Measurements from ENCODE around the gene HPN. TPM values are rescaled to one million over a fixed set of nuclear protein-coding genes. Genes with fewer than 3 reads are reported as not detected.
"Not testable (repeated sequence)": the region's sequence is repeated elsewhere in the genome, so short reads cannot be mapped to it uniquely, and the experiment has no call there.

HPN gene
- total RNA-seq, 1 donor from 2014 or later = 28.1 TPM

DNA sequence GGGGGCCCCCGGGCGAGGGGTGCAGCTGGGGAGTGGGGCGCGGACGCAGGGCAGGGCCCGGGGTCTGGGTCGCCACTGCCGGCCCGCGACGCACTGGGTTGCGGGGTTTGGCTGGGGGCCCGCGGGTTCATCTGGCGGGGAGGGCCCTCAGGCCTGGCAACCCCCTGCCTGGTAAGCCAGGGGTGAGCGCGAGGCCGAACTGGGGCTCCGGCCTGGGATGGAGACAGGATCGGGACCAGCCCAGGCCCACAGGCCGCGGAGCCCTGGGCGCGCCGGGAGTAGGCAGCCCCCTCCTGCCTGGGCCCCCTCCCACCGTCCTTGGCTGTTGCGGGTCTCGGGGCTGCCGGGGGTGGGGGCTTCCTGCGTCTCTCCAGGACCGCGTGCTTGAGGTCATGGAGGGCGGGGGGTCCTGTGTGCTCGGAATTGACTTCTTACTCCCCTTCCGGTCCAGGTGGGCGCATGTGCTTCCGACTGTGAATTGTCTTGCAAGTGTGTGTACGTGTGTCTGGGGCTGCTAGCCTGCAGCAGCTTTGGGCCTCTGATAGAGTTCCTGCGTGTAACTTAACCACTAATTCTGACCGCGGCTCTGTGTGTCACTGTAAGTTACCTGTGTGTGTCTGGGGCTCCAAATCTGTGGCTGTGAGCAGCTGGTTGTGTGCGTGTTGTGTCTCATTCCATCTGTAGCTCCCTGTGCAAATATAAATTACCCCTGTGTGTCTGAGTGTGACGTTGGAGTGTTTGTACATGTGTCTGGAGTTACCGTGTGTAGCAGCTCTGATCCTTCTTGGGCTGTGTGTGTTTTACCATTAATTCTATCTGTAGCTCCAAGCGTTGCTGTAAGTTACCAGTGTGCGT lies 40.6 kb upstream of the HPN start:
- peak overlapping the region; percentile 99 for H3K27ac ChIP-seq
- H3K9me3 ChIP-seq = no peaks in the 10 kb centered on the region
- ATAC-seq = peak in 1 of 2 donors; percentile 3
- peaks cover 6% of the 10 kb centered on the region for H3K36me3 ChIP-seq
- TF ChIP-seq, protein P1, sequence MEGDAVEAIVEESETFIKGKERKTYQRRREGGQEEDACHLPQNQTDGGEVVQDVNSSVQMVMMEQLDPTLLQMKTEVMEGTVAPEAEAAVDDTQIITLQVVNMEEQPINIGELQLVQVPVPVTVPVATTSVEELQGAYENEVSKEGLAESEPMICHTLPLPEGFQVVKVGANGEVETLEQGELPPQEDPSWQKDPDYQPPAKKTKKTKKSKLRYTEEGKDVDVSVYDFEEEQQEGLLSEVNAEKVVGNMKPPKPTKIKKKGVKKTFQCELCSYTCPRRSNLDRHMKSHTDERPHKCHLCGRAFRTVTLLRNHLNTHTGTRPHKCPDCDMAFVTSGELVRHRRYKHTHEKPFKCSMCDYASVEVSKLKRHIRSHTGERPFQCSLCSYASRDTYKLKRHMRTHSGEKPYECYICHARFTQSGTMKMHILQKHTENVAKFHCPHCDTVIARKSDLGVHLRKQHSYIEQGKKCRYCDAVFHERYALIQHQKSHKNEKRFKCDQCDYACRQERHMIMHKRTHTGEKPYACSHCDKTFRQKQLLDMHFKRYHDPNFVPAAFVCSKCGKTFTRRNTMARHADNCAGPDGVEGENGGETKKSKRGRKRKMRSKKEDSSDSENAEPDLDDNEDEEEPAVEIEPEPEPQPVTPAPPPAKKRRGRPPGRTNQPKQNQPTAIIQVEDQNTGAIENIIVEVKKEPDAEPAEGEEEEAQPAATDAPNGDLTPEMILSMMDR (IDR thresholded peaks at IDR 0.05) = no peak
- H3K4me1 ChIP-seq = peaks cover 88% of the 10 kb centered on the region
- no peaks in the 10 kb centered on the region for H3K27me3 ChIP-seq (ENCODE audit: low read depth)
- peak; percentile 62 for DNase-seq
- intact Hi-C loops (cut with DNase I) = no loop called here
- peak overlapping the region; percentile 96 for H3K4me3 ChIP-seq

DNA sequence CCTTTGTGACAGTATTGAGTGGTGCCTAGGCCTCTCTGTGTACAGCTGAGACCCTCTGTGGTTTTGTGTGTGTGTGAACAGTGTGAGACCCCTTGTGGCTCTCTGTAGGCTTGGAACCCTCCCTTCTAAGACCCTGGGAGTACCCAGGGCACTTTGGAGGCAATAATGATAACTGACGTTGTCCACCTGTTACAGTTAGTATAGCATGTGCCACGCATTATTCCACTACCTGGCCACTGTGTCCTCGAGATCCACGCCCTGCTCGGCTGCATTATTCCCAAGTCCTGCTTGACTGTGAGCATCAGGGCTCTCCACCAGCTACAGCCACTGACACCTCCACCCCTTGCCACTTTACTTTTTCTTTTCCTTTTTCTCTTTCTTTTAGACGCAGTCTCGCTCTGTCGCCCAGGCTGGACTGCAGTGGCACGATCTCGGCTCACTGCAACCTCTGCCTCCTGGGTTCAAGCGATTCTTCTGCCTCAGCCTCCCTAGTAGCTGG lies 39.4 kb upstream of the HPN start:
- intact Hi-C loops (cut with DNase I) = no loop called here
- H3K4me1 ChIP-seq = peaks cover 88% of the 10 kb centered on the region
- peak; percentile 24 for DNase-seq

DNA sequence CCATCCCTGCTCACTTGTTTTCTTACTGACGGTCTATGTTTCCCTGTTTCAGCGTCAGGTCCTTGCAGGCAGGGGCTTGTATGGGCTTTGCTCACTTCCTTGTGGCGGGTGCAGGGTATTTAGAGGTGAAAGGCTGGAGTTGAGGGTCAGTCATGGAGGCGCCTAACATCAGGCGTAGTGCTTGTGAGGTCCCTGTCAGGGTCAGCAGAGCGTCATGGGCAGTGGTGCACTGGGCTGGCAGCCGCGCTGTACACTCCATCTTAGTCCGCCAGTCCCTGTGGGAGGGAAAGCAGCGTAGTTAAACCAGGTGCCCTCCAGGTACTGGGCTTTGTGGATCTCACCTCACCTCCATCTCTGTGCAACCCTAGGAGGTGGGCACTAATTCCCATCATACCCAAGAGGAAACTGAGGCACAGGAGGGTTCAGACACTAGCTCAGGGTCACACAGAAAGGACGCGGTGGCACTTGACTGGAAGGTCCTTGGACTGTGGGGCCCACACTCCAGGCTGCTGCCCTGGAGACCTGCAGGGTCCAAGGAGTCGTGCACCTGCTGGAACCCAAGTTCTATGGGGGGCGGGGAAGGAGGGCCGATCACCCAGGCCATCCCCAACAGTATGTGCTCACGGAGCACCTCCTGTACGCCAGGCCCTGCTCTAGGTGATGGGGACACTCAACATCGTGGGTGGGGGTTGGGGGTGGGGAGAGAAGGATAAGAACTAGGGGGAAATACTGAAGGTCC lies 36.8 kb upstream of the HPN start:
- H3K27ac ChIP-seq = peak overlapping the region; percentile 79
- no peak for ATAC-seq
- DNase-seq = peak; percentile 33
- H3K4me1 ChIP-seq = peaks cover 81% of the 10 kb centered on the region
- no peaks in the 10 kb centered on the region for H3K9me3 ChIP-seq
- H3K27me3 ChIP-seq (ENCODE audit: low read depth) = no peaks in the 10 kb centered on the region
- H3K36me3 ChIP-seq = peaks cover 15% of the 10 kb centered on the region
- TF ChIP-seq, protein P1 (IDR thresholded peaks at IDR 0.05) = no peak
- intact Hi-C loops (cut with DNase I) = no loop called here
- H3K4me3 ChIP-seq = no peak overlapping the region

More for the DNA sequence above, 39.4 kb upstream of the HPN start:
- H3K27ac ChIP-seq = peak overlapping the region; percentile 99
- H3K36me3 ChIP-seq = peaks cover 8% of the 10 kb centered on the region
- no peaks in the 10 kb centered on the region for H3K27me3 ChIP-seq (ENCODE audit: low read depth)
- H3K9me3 ChIP-seq = no peaks in the 10 kb centered on the region
- no peak for ATAC-seq
- TF ChIP-seq, protein P1 (IDR thresholded peaks at IDR 0.05) = no peak
- peak overlapping the region; percentile 96 for H3K4me3 ChIP-seq

DNA sequence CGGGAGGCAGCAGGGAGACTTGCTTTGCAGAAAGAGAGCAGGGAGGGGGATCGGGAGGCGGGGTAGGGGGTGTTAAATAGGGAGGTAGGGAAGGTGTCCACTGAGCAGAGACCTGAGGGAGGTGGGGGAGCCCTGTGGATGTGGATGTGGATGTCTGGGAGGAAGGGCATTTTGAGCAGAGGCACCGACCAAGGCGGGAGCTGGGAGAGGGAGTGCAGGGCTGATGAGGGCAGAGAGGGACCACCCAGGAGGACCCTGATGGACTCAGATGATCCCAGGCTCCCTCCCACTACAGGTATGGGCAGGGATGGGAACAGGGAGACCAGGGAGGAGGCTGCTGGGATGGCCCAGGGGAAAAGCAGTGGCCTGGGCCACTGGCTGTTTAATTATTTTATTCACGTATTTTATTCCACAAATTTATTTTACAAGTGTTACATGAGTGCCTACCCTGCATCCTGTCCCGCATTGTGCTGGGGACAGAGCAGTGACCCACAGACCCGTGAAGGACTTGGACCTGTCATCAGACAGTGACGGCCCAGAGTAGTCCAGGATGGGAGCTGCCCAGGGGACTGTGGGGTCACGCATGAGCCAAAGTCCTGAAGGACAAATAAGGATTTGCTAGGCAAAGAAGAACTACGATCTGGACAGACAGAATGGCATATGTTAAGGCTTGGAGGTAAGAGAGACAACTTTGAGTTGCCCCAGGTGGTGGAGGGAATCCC lies 36.1 kb upstream of the HPN start:
- no peaks in the 10 kb centered on the region for H3K9me3 ChIP-seq
- DNase-seq (peak; percentile 28), ATAC-seq (no peak)
- no peak overlapping the region for H3K4me3 ChIP-seq
- peaks cover 80% of the 10 kb centered on the region for H3K4me1 ChIP-seq
- peaks cover 22% of the 10 kb centered on the region for H3K36me3 ChIP-seq
- intact Hi-C loops (cut with DNase I) = no loop called here
- peak overlapping the region; percentile 79 for H3K27ac ChIP-seq
- TF ChIP-seq, protein P1 (IDR thresholded peaks at IDR 0.05) = no peak
- no peaks in the 10 kb centered on the region for H3K27me3 ChIP-seq (ENCODE audit: low read depth)

DNA sequence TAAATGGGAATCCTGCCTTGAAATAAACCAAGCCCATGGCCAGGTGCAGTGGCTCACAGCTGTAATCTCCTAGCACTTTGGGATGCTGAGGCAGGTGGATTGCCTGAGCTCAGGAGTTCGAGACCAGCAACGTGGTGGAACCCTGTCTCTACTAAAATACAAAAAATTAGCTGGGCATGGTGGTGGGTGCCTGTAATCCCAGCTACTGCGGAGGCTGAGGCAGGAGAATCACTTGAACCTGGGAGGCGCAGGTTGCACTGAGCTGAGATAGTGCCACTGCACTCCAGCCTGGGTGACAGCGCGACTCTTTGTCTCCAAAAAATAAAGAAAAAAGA lies 35.5 kb upstream of the HPN start:
- intact Hi-C loops (cut with DNase I); H3K4me3 ChIP-seq; ATAC-seq; H3K9me3 ChIP-seq; H3K27me3 ChIP-seq (ENCODE audit: low read depth): not testable (repeated sequence)
- peaks cover 84% of the 10 kb centered on the region for H3K4me1 ChIP-seq
- peaks cover 28% of the 10 kb centered on the region for H3K36me3 ChIP-seq
- peak overlapping the region; percentile 79 for H3K27ac ChIP-seq
- DNase-seq = peak; percentile 14
